SK-N-SH (cell line): ENCODE measurements around the gene ZBED4. TPM values are rescaled to one million over a fixed set of nuclear protein-coding genes. Genes with fewer than 3 reads are reported as not detected.

ENCODE experiments used
- CTCF ChIA-PET: fragments of 300-600, 350-600 bp; formaldehyde crosslinking; extraction: SDS; loops from one replicate; lab custom pipeline; 2021; lab: Yijun Ruan, JAX
- POLR2A ChIA-PET: fragments of 350-600 bp; sonication (Branson Sonifier 250); formaldehyde crosslinking; extraction: SDS; loops from one replicate; lab custom pipeline; 2020; ENCODE audit warnings: antibody characterized with exemption, inconsistent platforms; lab: Yijun Ruan, JAX
- DNase-seq: peaks from one replicate; pipeline ENCODE4 v3.0.0; 2012
- H2AFZ ChIP-seq: fragments of 200-600 bp; sonication (generic); 2 replicates; pipeline ENCODE4 v1.8.1; 2016; ENCODE audit warnings: antibody characterized with exemption, mild to moderate bottlenecking, low read depth
- H3F3A ChIP-seq: fragments of 200-600 bp; sonication (generic); replicated peaks from 2 replicates; pipeline ENCODE3; 2016; ENCODE audit warnings: antibody characterized with exemption, mild to moderate bottlenecking; ENCODE audit not compliant: insufficient read depth
- H3K27ac ChIP-seq, 2 experiments: fragments of 200-500 bp in 1 of 2; fragments of 200-600 bp in 1 of 2; sonication (Bioruptor generic) in 1 of 2; sonication (generic), shearing (Covaris generic) in 1 of 2; 2 replicates each; pipeline versions ENCODE4 v1.5.1 to v1.6.1; 2014 to 2016; ENCODE audit warnings: low read depth in 2 of 2, inconsistent platforms in 1 of 2, low read length in 1 of 2, mild to moderate bottlenecking in 1 of 2, mixed read lengths in 1 of 2
- H3K27me3 ChIP-seq: fragments of 200-600 bp; sonication (generic), shearing (Covaris generic); 2 replicates; pipeline ENCODE4 v1.6.1; 2016; ENCODE audit warnings: mixed run types; ENCODE audit not compliant: insufficient read depth
- H3K36me3 ChIP-seq, 2 experiments: fragments of 200-500 bp in 1 of 2; fragments of 200-600 bp in 1 of 2; sonication (Bioruptor generic) in 1 of 2; sonication (generic) in 1 of 2; replicated peaks in 1 of 2; 2 replicates each; pipeline versions ENCODE3 to v1.5.1; 2014 to 2016; ENCODE audit warnings: low read length in 1 of 2, mild to moderate bottlenecking in 1 of 2; ENCODE audit not compliant: insufficient read depth in 2 of 2, control insufficient read depth in 1 of 2
- H3K4me1 ChIP-seq, 2 experiments: fragments of 200-500 bp in 1 of 2; fragments of 200-600 bp in 1 of 2; sonication (Bioruptor generic) in 1 of 2; sonication (generic), shearing (Covaris generic) in 1 of 2; 2 replicates each; pipeline versions ENCODE4 v1.5.1 to v1.6.1; 2014 to 2016; ENCODE audit warnings: low read depth in 1 of 2, low read length in 1 of 2, mixed run types in 1 of 2; ENCODE audit not compliant: insufficient read depth in 2 of 2, control insufficient read depth in 1 of 2
- H3K4me2 ChIP-seq: fragments of 200-600 bp; sonication (generic), shearing (Covaris generic); 2 replicates; pipeline ENCODE4 v1.6.1; 2017; ENCODE audit warnings: mixed run types
- H3K4me3 ChIP-seq, 2 experiments: fragments of 200-500 bp in 1 of 2; fragments of 200-600 bp in 1 of 2; sonication (Bioruptor generic) in 1 of 2; sonication (generic), shearing (Covaris generic) in 1 of 2; 2 replicates each; pipeline versions ENCODE4 v1.5.1 to v1.8.1; 2014 to 2016; ENCODE audit warnings: low read depth in 2 of 2, inconsistent platforms in 1 of 2, low read length in 1 of 2, mild to moderate bottlenecking in 1 of 2, mixed read lengths in 1 of 2, moderate library complexity in 1 of 2
- H3K79me2 ChIP-seq: fragments of 200-600 bp; sonication (generic); 2 replicates; pipeline ENCODE4 v1.8.1; 2017; ENCODE audit warnings: mild to moderate bottlenecking; ENCODE audit not compliant: insufficient read depth
- H3K9ac ChIP-seq: fragments of 200-600 bp; sonication (generic); 2 replicates; pipeline ENCODE4 v1.6.1; 2017; ENCODE audit warnings: mixed run types
- H3K9me2 ChIP-seq: fragments of 200-600 bp; sonication (generic); 2 replicates; pipeline ENCODE4 v1.6.1; 2017; ENCODE audit warnings: mixed run types
- H3K9me3 ChIP-seq: fragments of 200-600 bp; sonication (generic); 2 replicates; pipeline ENCODE4 v1.6.1; 2017; ENCODE audit warnings: mixed run types, mild to moderate bottlenecking, moderate library complexity
- H4K20me1 ChIP-seq: fragments of 200-600 bp; sonication (generic); 2 replicates; pipeline ENCODE4 v1.6.1; 2017; ENCODE audit warnings: mild to moderate bottlenecking, mixed run types; ENCODE audit not compliant: insufficient read depth
- CTCF ChIP-seq: fragments of 200-600 bp; sonication (generic); IDR thresholded peaks from 2 replicates; pipeline ENCODE4 v1.6.1; 2017; ENCODE audit warnings: antibody characterized with exemption, mild to moderate bottlenecking, moderate library complexity
- ELF1 ChIP-seq: IDR thresholded peaks from 2 replicates; pipeline ENCODE4 v1.4.0; 2012
- EZH2phosphoT487 ChIP-seq: fragments of 200-600 bp; sonication (generic); IDR thresholded peaks from 2 replicates; pipeline ENCODE4 v1.6.1; 2017; ENCODE audit warnings: low read depth, mixed run types, mild to moderate bottlenecking, antibody characterized with exemption, moderate library complexity, borderline replicate concordance
- FOSL2 ChIP-seq: IDR thresholded peaks from 2 replicates; pipeline ENCODE4 v1.4.0; 2012; ENCODE audit warnings: low read depth, mild to moderate bottlenecking, moderate library complexity, borderline replicate concordance
- FOXJ3 ChIP-seq: sonication (generic); formaldehyde crosslinking; IDR thresholded peaks from 2 replicates; pipeline ENCODE4 v1.5.1; 2020; ENCODE audit warnings: mild to moderate bottlenecking, missing genetic modification reagents
- JUND ChIP-seq: IDR thresholded peaks from 2 replicates; pipeline ENCODE4 v1.4.0; 2012
- MEF2A ChIP-seq: IDR thresholded peaks from 2 replicates; pipeline ENCODE4 v1.4.0; 2012; ENCODE audit warnings: low read depth, borderline replicate concordance
- NRF1 ChIP-seq: IDR thresholded peaks from 2 replicates; pipeline ENCODE4 v1.6.1; 2012; ENCODE audit warnings: low read depth, mild to moderate bottlenecking, low read length
- PBX3 ChIP-seq: IDR thresholded peaks from 2 replicates; pipeline ENCODE4; 2012
- RAD21 ChIP-seq: IDR thresholded peaks from 2 replicates; pipeline ENCODE4 v1.6.1; 2012; ENCODE audit warnings: mild to moderate bottlenecking, low read length
- TAF1 ChIP-seq: IDR thresholded peaks from 2 replicates; pipeline ENCODE4 v1.6.1; 2012; ENCODE audit warnings: low read depth, mild to moderate bottlenecking, low read length, moderate library complexity, borderline replicate concordance
- TCF12 ChIP-seq: IDR thresholded peaks from 2 replicates; pipeline ENCODE4 v1.4.0; 2012
- YY1 ChIP-seq: IDR thresholded peaks from 2 replicates; pipeline ENCODE4 v1.4.0; 2012; ENCODE audit warnings: low read depth, mild to moderate bottlenecking
- WGBS: methylation state at CpG from one replicate; pipeline ENCODE4 v1.1.6; 2017; ENCODE audit warnings: low lambda C conversion rate; 5-methylcytosine and 5-hydroxymethylcytosine counted together
- polyA plus RNA-seq, 3 experiments: library from polyadenylated mRNA; depleted of rRNA; stranded (reverse); fragments of >200 nt; gene quantifications; 2 replicates each; pipeline ENCODE4 v1.2.3, GENCODE V29; 2012
- TF ChIP-seq, protein P1 (sequence below): IDR thresholded peaks from 2 replicates; pipeline ENCODE4 v1.4.0; 2012; ENCODE audit warnings: low read depth
- TF ChIP-seq, protein P2 (sequence below): fragments of 150-350 bp; IDR thresholded peaks from 2 replicates; pipeline ENCODE4 v1.6.1; 2017; ENCODE audit warnings: antibody characterized with exemption, low read length, low read depth, borderline replicate concordance

Gene ZBED4
- polyA plus RNA-seq, 1 of the 3 experiments (the other 2 are of a cell fraction) = 7.9 TPM

DNA sequence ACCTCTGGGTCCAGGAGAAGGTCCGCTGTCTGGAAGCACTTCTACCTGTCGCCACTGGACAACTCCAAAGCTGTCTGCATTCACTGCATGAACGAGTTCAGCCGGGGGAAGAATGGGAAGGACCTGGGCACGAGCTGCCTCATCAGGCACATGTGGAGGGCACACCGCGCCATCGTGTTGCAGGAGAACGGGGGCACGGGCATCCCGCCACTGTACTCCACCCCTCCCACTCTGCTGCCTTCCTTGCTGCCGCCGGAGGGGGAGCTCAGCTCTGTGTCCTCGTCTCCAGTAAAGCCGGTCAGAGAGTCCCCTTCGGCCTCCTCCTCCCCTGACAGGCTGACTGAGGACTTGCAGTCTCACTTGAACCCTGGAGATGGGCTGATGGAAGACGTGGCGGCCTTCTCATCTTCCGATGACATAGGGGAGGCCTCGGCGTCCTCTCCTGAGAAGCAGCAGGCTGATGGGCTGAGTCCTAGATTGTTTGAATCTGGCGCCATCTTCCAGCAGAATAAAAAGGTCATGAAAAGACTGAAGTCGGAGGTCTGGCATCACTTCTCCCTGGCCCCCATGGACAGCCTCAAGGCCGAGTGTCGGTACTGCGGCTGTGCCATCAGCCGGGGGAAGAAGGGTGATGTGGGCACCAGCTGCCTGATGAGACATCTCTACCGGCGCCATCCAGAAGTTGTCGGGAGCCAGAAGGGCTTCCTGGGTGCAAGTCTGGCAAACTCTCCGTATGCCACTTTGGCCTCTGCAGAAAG lies 31.0 kb downstream of the ZBED4 start:
- Histone ChIP-seq H3K4me2 (no peak overlapping the region), H3K36me3 (peaks cover 32 to 63% of the 10 kb centered on the region in 2 experiments), H3K4me1 (no peaks in the 10 kb centered on the region; a peak in 1 of 4 replicates), H3K79me2 (peaks cover 89% of the 10 kb centered on the region), H3K4me3 (no peak overlapping the region), H3K9me3 (no peaks in the 10 kb centered on the region), H3F3A (no peaks in the 10 kb centered on the region)
- ChIA-PET POLR2A (no interaction called here), CTCF (no interaction called here)
- TF ChIP-seq EZH2phosphoT487 = no peak
- TF ChIP-seq YY1 = no peak
- no peak for TF ChIP-seq RAD21
- no peak for TF ChIP-seq TCF12
- TF ChIP-seq TAF1 = no peak
- TF ChIP-seq MEF2A = no peak
- TF ChIP-seq, all 33 proteins: peak for 0
- H3K9ac ChIP-seq = no peak overlapping the region
- WGBS = over 99% methylated on average over 15 of the region's 31 CpGs
- no peaks in the 10 kb centered on the region for H3K9me2 ChIP-seq
- no peaks in the 10 kb centered on the region for H3K27me3 ChIP-seq
- peaks cover 29% of the 10 kb centered on the region for H4K20me1 ChIP-seq
- H3K27ac ChIP-seq = no peak overlapping the region
- no peak overlapping the region for H2AFZ ChIP-seq
- DNase-seq = no peak

DNA sequence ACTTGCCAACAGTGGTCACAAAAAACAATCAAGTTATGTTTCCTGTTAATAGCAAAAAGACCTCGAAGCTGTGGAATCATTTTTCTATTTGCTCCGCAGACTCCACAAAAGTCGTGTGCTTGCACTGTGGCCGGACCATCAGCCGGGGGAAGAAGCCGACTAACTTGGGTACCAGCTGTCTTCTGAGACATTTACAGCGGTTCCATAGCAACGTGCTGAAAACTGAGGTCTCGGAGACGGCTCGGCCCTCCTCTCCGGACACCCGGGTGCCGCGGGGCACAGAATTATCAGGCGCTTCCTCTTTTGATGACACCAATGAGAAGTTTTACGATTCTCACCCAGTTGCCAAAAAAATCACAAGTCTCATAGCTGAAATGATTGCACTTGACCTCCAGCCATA lies 31.6 kb downstream of the ZBED4 start:
- ChIA-PET POLR2A (no interaction called here), CTCF (no interaction called here)
- H3K27me3 ChIP-seq = no peaks in the 10 kb centered on the region
- no peaks in the 10 kb centered on the region; a peak in 1 of 4 replicates for H3K4me1 ChIP-seq
- no peak overlapping the region for H3K4me3 ChIP-seq
- no peak overlapping the region for H3K4me2 ChIP-seq
- H3K9ac ChIP-seq = no peak overlapping the region
- no peak overlapping the region for H3K27ac ChIP-seq
- WGBS = 99% methylated on average over 12 of the region's 17 CpGs
- H2AFZ ChIP-seq = no peak overlapping the region
- peaks cover 38 to 63% of the 10 kb centered on the region in 2 experiments for H3K36me3 ChIP-seq
- H4K20me1 ChIP-seq = peaks cover 24% of the 10 kb centered on the region
- no peaks in the 10 kb centered on the region; the same call in 1 of the 2 replicates for H3K9me3 ChIP-seq
- no peak for DNase-seq
- H3K9me2 ChIP-seq = no peaks in the 10 kb centered on the region
- no peaks in the 10 kb centered on the region for H3F3A ChIP-seq
- H3K79me2 ChIP-seq = peaks cover 89% of the 10 kb centered on the region
- TF ChIP-seq YY1 (no peak), FOSL2 (no peak), PBX3 (no peak), NRF1 (no peak), MEF2A (no peak), TAF1 (no peak), JUND (no peak), CTCF (no peak), FOXJ3 (CRISPR knock-in tag) (no peak), ELF1 (no peak)
- TF ChIP-seq, protein P1, sequence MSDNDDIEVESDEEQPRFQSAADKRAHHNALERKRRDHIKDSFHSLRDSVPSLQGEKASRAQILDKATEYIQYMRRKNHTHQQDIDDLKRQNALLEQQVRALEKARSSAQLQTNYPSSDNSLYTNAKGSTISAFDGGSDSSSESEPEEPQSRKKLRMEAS = no peak
- TF ChIP-seq, protein P2, sequence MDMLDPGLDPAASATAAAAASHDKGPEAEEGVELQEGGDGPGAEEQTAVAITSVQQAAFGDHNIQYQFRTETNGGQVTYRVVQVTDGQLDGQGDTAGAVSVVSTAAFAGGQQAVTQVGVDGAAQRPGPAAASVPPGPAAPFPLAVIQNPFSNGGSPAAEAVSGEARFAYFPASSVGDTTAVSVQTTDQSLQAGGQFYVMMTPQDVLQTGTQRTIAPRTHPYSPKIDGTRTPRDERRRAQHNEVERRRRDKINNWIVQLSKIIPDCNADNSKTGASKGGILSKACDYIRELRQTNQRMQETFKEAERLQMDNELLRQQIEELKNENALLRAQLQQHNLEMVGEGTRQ = no peak
